Neuron (in vitro differentiated cells): ENCODE results near the gene ZNF827.
"Not testable (repeated sequence)": the region's sequence is repeated elsewhere in the genome, so short reads cannot be mapped to it uniquely, and the experiment has no call there.

Experiments used
- H2AFZ ChIP-seq: one replicate; pipeline ENCODE4 v1.6.1; 2013; ENCODE audit warnings: low read depth, mild to moderate bottlenecking, inconsistent platforms, low read length, moderate library complexity
- H3K27me3 ChIP-seq: one replicate; pipeline ENCODE4 v1.6.1; 2013; ENCODE audit warnings: low read length; ENCODE audit not compliant: insufficient read depth
- H3K36me3 ChIP-seq: one replicate; pipeline ENCODE4 v1.6.1; 2013; ENCODE audit warnings: low read length; ENCODE audit not compliant: insufficient read depth
- H3K4me1 ChIP-seq: one replicate; pipeline ENCODE4 v1.6.1; 2013; ENCODE audit warnings: low read length; ENCODE audit not compliant: insufficient read depth
- H3K4me3 ChIP-seq: 2 replicates; pipeline ENCODE4 v1.5.1; 2013; ENCODE audit warnings: mild to moderate bottlenecking, low read length, moderate library complexity
- H3K9me3 ChIP-seq: one replicate; pipeline ENCODE4 v1.6.1; 2013; ENCODE audit warnings: low read length

ZNF827 gene

GRCh38 chr4:145842224-145842887 is 96.3 kb downstream of the ZNF827 start:
- Histone ChIP-seq H3K36me3 (peaks cover 69% of the 10 kb centered on the region), H2AFZ (no peak overlapping the region), H3K4me1 (peaks cover 6% of the 10 kb centered on the region), H3K27me3 (no peaks in the 10 kb centered on the region), H3K4me3 (no peak overlapping the region), H3K9me3 (peaks cover 2% of the 10 kb centered on the region)

- peaks cover 2% of the 10 kb centered on the region for H3K9me3 ChIP-seq
- no peak overlapping the region for H3K4me3 ChIP-seq
- peaks cover 67% of the 10 kb centered on the region for H3K36me3 ChIP-seq
- no peaks in the 10 kb centered on the region for H3K27me3 ChIP-seq
- H3K4me1 ChIP-seq: no peaks in the 10 kb centered on the region
- H2AFZ ChIP-seq: no peak overlapping the region
These were observed 97.8 kb downstream of the ZNF827 start for GRCh38 chr4:145840801-145841200.

GRCh38 chr4:145840162-145840768 is 98.4 kb downstream of the ZNF827 start:
- H3K9me3 ChIP-seq: peaks cover 2% of the 10 kb centered on the region
- H3K36me3 ChIP-seq: peaks cover 61% of the 10 kb centered on the region
- no peaks in the 10 kb centered on the region for H3K27me3 ChIP-seq
- no peak overlapping the region for H2AFZ ChIP-seq
- H3K4me1 ChIP-seq: no peaks in the 10 kb centered on the region
- H3K4me3 ChIP-seq: no peak overlapping the region

GRCh38 chr4:145839151-145839550 is 99.5 kb downstream of the ZNF827 start:
- Histone ChIP-seq H3K27me3 (no peaks in the 10 kb centered on the region), H3K4me1 (no peaks in the 10 kb centered on the region), H3K9me3 (peaks cover 2% of the 10 kb centered on the region), H3K36me3 (peaks cover 52% of the 10 kb centered on the region), H3K4me3 (no peak overlapping the region), H2AFZ (no peak overlapping the region)

GRCh38 chr4:145832384-145832783 is 106.2 kb downstream of the ZNF827 start:
- H3K27me3 ChIP-seq, H2AFZ ChIP-seq, H3K4me1 ChIP-seq, H3K4me3 ChIP-seq, H3K9me3 ChIP-seq: not testable (repeated sequence)
- peaks cover 32% of the 10 kb centered on the region for H3K36me3 ChIP-seq

GRCh38 chr4:145830699-145831098 is 107.9 kb downstream of the ZNF827 start:
- Histone ChIP-seq H2AFZ (no peak overlapping the region), H3K4me1 (peaks cover 6% of the 10 kb centered on the region), H3K27me3 (no peaks in the 10 kb centered on the region), H3K4me3 (no peak overlapping the region), H3K9me3 (peaks cover 3% of the 10 kb centered on the region), H3K36me3 (peaks cover 45% of the 10 kb centered on the region)

GRCh38 chr4:145829629-145830395 is 108.8 kb downstream of the ZNF827 start:
- peaks cover 3% of the 10 kb centered on the region for H3K9me3 ChIP-seq
- H3K36me3 ChIP-seq: peaks cover 52% of the 10 kb centered on the region
- no peak overlapping the region for H3K4me3 ChIP-seq
- H2AFZ ChIP-seq: no peak overlapping the region
- H3K27me3 ChIP-seq: no peaks in the 10 kb centered on the region
- peaks cover 6% of the 10 kb centered on the region for H3K4me1 ChIP-seq

GRCh38 chr4:145828802-145829485 is 109.7 kb downstream of the ZNF827 start:
- H3K9me3 ChIP-seq: peaks cover 3% of the 10 kb centered on the region
- no peak overlapping the region for H2AFZ ChIP-seq
- H3K4me1 ChIP-seq: peaks cover 10% of the 10 kb centered on the region
- peaks cover 57% of the 10 kb centered on the region for H3K36me3 ChIP-seq
- H3K27me3 ChIP-seq: no peaks in the 10 kb centered on the region
- no peak overlapping the region for H3K4me3 ChIP-seq

GRCh38 chr4:145827885-145828284 is 110.7 kb downstream of the ZNF827 start:
- Histone ChIP-seq H3K4me3 (no peak overlapping the region), H2AFZ (no peak overlapping the region), H3K36me3 (peaks cover 57% of the 10 kb centered on the region), H3K4me1 (peaks cover 20% of the 10 kb centered on the region), H3K9me3 (peaks cover 3% of the 10 kb centered on the region), H3K27me3 (no peaks in the 10 kb centered on the region)

- no peak overlapping the region for H2AFZ ChIP-seq
- H3K27me3 ChIP-seq: no peaks in the 10 kb centered on the region
- H3K9me3 ChIP-seq: peaks cover 3% of the 10 kb centered on the region
- H3K36me3 ChIP-seq: peaks cover 63% of the 10 kb centered on the region
- H3K4me1 ChIP-seq: peaks cover 20% of the 10 kb centered on the region
- H3K4me3 ChIP-seq: no peak overlapping the region
These were observed 113.4 kb downstream of the ZNF827 start for GRCh38 chr4:145825255-145825654.

- Histone ChIP-seq H3K9me3 (peaks cover 3% of the 10 kb centered on the region), H3K36me3 (peaks cover 64% of the 10 kb centered on the region), H3K4me3 (no peak overlapping the region)
These were observed 114.2 kb downstream of the ZNF827 start for GRCh38 chr4:145824463-145824862.

GRCh38 chr4:145823743-145824142 is 114.9 kb downstream of the ZNF827 start:
- no peak overlapping the region for H3K4me3 ChIP-seq
- peaks cover 20% of the 10 kb centered on the region for H3K4me1 ChIP-seq
- H2AFZ ChIP-seq: no peak overlapping the region
- H3K27me3 ChIP-seq: no peaks in the 10 kb centered on the region
- H3K9me3 ChIP-seq: peaks cover 3% of the 10 kb centered on the region
- peaks cover 67% of the 10 kb centered on the region for H3K36me3 ChIP-seq

More at GRCh38 chr4:145824463-145824862, 114.2 kb downstream of the ZNF827 start:
- Histone ChIP-seq H3K4me1 (peaks cover 20% of the 10 kb centered on the region), H3K27me3 (no peaks in the 10 kb centered on the region), H2AFZ (no peak overlapping the region)

- peaks cover 5% of the 10 kb centered on the region for H3K9me3 ChIP-seq
These were observed 116.0 kb downstream of the ZNF827 start for GRCh38 chr4:145822581-145822980.

More at GRCh38 chr4:145822581-145822980, 116.0 kb downstream of the ZNF827 start:
- no peaks in the 10 kb centered on the region for H3K27me3 ChIP-seq
- peaks cover 66% of the 10 kb centered on the region for H3K36me3 ChIP-seq
- peaks cover 20% of the 10 kb centered on the region for H3K4me1 ChIP-seq
- H3K4me3 ChIP-seq: no peak overlapping the region
- H2AFZ ChIP-seq: no peak overlapping the region
